ENCODE data around the gene COL6A1.

COL6A1 gene

GRCh38 chr21:45976701-45977311 lies 4.8 kb upstream of the COL6A1 start:
- no peak for TF ChIP-seq ZNF274 (IDR thresholded peaks at IDR 0.05; ENCODE audit: low read depth, low read length)
- H3K4me3 ChIP-seq (ENCODE audit: low read length), result no peak overlapping the region

GRCh38 chr21:45977396-45977795 lies 4.2 kb upstream of the COL6A1 start:
- no peak overlapping the region for H3K4me3 ChIP-seq (ENCODE audit: low read length)

GRCh38 chr21:45979141-45979631 lies 2.4 kb upstream of the COL6A1 start:
- H3K4me3 ChIP-seq (ENCODE audit: low read length), result no peak overlapping the region
- TF ChIP-seq ZNF274 (IDR thresholded peaks at IDR 0.05; ENCODE audit: low read depth, low read length), result no peak

More at GRCh38 chr21:45977396-45977795, 4.2 kb upstream of the COL6A1 start:
- TF ChIP-seq ZNF274 (IDR thresholded peaks at IDR 0.05; ENCODE audit: low read depth, low read length), result no peak

- no peak for TF ChIP-seq ZNF274 (IDR thresholded peaks at IDR 0.05; ENCODE audit: low read depth, low read length)
- no peak overlapping the region for H3K4me3 ChIP-seq (ENCODE audit: low read length)
Measured at GRCh38 chr21:45979651-45980050, 1.9 kb upstream of the COL6A1 start.

GRCh38 chr21:45980271-45980670 lies 1.3 kb upstream of the COL6A1 start:
- H3K4me3 ChIP-seq (ENCODE audit: low read length), result no peak overlapping the region
- no peak for TF ChIP-seq ZNF274 (IDR thresholded peaks at IDR 0.05; ENCODE audit: low read depth, low read length)

GRCh38 chr21:45980697-45981096 lies 873 bp upstream of the COL6A1 start:
- no peak for TF ChIP-seq ZNF274 (IDR thresholded peaks at IDR 0.05; ENCODE audit: low read depth, low read length)
- H3K4me3 ChIP-seq (ENCODE audit: low read length), result no peak overlapping the region

- H3K4me3 ChIP-seq (ENCODE audit: low read length), result peak overlapping the region; percentile 39
- no peak for TF ChIP-seq ZNF274 (IDR thresholded peaks at IDR 0.05; ENCODE audit: low read depth, low read length)
Measured at GRCh38 chr21:45982092-45982757, 655 bp downstream of the COL6A1 start.

GRCh38 chr21:45982758-45983648 lies 1.4 kb downstream of the COL6A1 start:
- TF ChIP-seq ZNF274 (IDR thresholded peaks at IDR 0.05; ENCODE audit: low read depth, low read length), result no peak
- H3K4me3 ChIP-seq (ENCODE audit: low read length), result no peak overlapping the region

- TF ChIP-seq ZNF274 (IDR thresholded peaks at IDR 0.05; ENCODE audit: low read depth, low read length), result no peak
- no peak overlapping the region for H3K4me3 ChIP-seq (ENCODE audit: low read length)
Measured at GRCh38 chr21:45983649-45983965, 2.0 kb downstream of the COL6A1 start.

- no peak overlapping the region for H3K4me3 ChIP-seq (ENCODE audit: low read length)
- TF ChIP-seq ZNF274 (IDR thresholded peaks at IDR 0.05; ENCODE audit: low read depth, low read length), result no peak
Measured at GRCh38 chr21:45983981-45984551, 2.5 kb downstream of the COL6A1 start.

GRCh38 chr21:45984584-45985095 lies 3.1 kb downstream of the COL6A1 start:
- no peak for TF ChIP-seq ZNF274 (IDR thresholded peaks at IDR 0.05; ENCODE audit: low read depth, low read length)
- H3K4me3 ChIP-seq (ENCODE audit: low read length), result no peak overlapping the region

- TF ChIP-seq ZNF274 (IDR thresholded peaks at IDR 0.05; ENCODE audit: low read depth, low read length), result no peak
- no peak overlapping the region for H3K4me3 ChIP-seq (ENCODE audit: low read length)
Measured at GRCh38 chr21:45985471-45986315, 4.1 kb downstream of the COL6A1 start.

- H3K4me3 ChIP-seq (ENCODE audit: low read length), result no peak overlapping the region
- TF ChIP-seq ZNF274 (IDR thresholded peaks at IDR 0.05; ENCODE audit: low read depth, low read length), result no peak
Measured at GRCh38 chr21:45986316-45987051, 4.9 kb downstream of the COL6A1 start.

Measured in GM08714 (cell line).